BE2C (cell line): ENCODE results near the gene CTTNBP2.

Experiments used
- DNase-seq: peaks from one replicate; pipeline ENCODE4 v3.0.0-alpha.2; 2020
- H3K27me3 ChIP-seq: fragments of 250-450 bp; sonication (Bioruptor Pico); 2 replicates; pipeline ENCODE4 v1.5.1; 2020; ENCODE audit warnings: mild to moderate bottlenecking
- H3K36me3 ChIP-seq: fragments of 250-450 bp; sonication (Bioruptor Pico); 2 replicates; pipeline ENCODE4 v1.5.1; 2020; ENCODE audit warnings: mild to moderate bottlenecking
- H3K4me1 ChIP-seq: fragments of 250-450 bp; sonication (Bioruptor Pico); 2 replicates; pipeline ENCODE4 v1.5.1; 2020
- H3K4me3 ChIP-seq: 2 replicates; pipeline ENCODE4 v1.5.1; 2011; ENCODE audit warnings: low read depth, low read length
- H3K9me3 ChIP-seq: fragments of 250-450 bp; sonication (Bioruptor Pico); 2 replicates; pipeline ENCODE4 v1.5.1; 2020
- TF ChIP-seq, protein P1 (sequence below): IDR thresholded peaks from 2 replicates; pipeline ENCODE4 v1.5.1; 2012; ENCODE audit warnings: mild to moderate bottlenecking, low read depth, low read length

The CTTNBP2 gene

DNA sequence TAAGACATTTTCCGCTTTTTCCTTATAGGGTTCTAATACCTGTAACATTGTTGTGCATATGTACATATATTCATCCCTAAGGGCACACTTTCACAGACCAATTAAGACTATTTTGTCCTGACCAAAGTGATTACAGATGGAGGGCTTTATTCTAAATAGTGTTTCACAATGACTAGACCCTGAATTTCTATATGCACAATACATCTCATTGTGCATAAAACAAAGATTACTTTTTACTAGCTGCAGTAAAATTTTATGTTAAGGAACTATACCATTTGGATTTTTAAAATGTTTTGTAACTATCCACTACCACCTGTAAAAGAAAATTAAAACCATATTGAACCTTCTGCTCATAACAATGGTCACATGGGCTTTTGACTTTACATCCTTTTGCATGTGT, 87.8 kb downstream of the CTTNBP2 start:
- TF ChIP-seq, protein P1, sequence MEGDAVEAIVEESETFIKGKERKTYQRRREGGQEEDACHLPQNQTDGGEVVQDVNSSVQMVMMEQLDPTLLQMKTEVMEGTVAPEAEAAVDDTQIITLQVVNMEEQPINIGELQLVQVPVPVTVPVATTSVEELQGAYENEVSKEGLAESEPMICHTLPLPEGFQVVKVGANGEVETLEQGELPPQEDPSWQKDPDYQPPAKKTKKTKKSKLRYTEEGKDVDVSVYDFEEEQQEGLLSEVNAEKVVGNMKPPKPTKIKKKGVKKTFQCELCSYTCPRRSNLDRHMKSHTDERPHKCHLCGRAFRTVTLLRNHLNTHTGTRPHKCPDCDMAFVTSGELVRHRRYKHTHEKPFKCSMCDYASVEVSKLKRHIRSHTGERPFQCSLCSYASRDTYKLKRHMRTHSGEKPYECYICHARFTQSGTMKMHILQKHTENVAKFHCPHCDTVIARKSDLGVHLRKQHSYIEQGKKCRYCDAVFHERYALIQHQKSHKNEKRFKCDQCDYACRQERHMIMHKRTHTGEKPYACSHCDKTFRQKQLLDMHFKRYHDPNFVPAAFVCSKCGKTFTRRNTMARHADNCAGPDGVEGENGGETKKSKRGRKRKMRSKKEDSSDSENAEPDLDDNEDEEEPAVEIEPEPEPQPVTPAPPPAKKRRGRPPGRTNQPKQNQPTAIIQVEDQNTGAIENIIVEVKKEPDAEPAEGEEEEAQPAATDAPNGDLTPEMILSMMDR = no peak
- Histone ChIP-seq H3K9me3 (no peaks in the 10 kb centered on the region), H3K4me1 (no peaks in the 10 kb centered on the region), H3K27me3 (no peaks in the 10 kb centered on the region; the same call in 1 of the 2 replicates), H3K4me3 (no peak overlapping the region), H3K36me3 (no peaks in the 10 kb centered on the region)
- DNase-seq = no peak

DNA sequence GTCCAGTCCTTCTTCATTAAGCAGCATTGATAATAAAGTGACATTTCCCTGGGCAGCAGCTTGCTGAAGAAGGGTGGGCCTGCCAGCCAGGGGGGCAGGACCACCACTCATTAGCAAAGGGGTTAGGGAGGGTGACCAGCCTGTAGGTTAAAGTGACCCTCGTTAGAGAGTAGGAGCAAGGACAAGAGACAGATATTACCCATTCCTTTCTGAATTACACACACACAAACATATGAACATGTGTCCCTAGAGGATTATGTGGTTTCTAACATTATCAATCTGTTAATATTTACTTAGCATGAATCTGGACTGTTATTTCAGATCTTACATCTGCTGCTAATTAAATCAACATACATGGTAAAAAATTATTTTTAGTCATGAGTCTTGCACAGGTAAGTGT, 88.9 kb downstream of the CTTNBP2 start:
- no peaks in the 10 kb centered on the region for H3K9me3 ChIP-seq
- no peaks in the 10 kb centered on the region for H3K4me1 ChIP-seq
- H3K36me3 ChIP-seq = no peaks in the 10 kb centered on the region
- H3K27me3 ChIP-seq = no peaks in the 10 kb centered on the region; the same call in 1 of the 2 replicates
- H3K4me3 ChIP-seq = no peak overlapping the region
- TF ChIP-seq, protein P1 = no peak
- no peak for DNase-seq

DNA sequence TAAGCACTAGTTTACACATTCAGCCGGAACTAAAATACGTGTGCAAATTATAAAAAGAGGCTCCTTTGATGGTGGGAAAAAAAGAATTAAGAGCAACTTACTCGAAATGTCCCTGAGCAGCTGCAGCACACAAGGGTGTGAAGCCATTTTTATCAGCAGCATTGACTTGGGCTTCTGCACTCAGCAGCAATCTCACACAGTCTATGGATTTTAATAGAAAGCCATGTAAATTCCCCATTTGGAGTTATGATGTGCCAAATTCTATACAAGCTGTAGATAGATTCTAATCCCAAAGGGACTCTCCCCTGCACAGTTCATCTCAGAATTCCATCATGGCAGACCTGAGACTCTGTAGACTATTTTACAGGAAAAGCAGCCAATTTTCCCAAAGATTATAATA, 90.5 kb downstream of the CTTNBP2 start:
- Histone ChIP-seq H3K36me3 (no peaks in the 10 kb centered on the region), H3K4me1 (no peaks in the 10 kb centered on the region; the same call in 1 of the 2 replicates), H3K9me3 (no peaks in the 10 kb centered on the region), H3K27me3 (no peaks in the 10 kb centered on the region; the same call in 1 of the 2 replicates), H3K4me3 (no peak overlapping the region)
- no peak for DNase-seq
- TF ChIP-seq, protein P1 = no peak

DNA sequence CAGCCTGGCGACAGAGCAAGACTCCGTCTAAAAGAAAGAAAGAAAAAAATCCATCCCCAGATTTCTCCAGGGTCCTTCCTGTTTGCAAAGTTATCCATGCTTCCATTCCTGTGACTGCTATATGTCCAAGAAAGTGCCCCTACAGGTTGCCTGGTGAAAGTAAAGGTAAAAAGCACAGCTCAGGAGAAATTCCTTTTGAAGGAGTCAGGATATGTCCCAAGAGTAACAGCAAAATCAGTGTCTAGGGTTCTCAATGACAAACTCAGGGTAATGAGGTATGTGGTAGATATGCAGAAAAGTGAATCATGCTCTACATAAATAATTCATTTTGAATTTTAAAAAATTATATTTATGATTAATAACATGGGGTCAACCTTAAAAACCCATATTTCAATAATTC, 91.5 kb downstream of the CTTNBP2 start:
- no peaks in the 10 kb centered on the region for H3K9me3 ChIP-seq
- no peaks in the 10 kb centered on the region; the same call in 1 of the 2 replicates for H3K4me1 ChIP-seq
- H3K36me3 ChIP-seq = no peaks in the 10 kb centered on the region
- TF ChIP-seq, protein P1 = no peak
- no peak for DNase-seq
- no peak overlapping the region for H3K4me3 ChIP-seq
- no peaks in the 10 kb centered on the region for H3K27me3 ChIP-seq

DNA sequence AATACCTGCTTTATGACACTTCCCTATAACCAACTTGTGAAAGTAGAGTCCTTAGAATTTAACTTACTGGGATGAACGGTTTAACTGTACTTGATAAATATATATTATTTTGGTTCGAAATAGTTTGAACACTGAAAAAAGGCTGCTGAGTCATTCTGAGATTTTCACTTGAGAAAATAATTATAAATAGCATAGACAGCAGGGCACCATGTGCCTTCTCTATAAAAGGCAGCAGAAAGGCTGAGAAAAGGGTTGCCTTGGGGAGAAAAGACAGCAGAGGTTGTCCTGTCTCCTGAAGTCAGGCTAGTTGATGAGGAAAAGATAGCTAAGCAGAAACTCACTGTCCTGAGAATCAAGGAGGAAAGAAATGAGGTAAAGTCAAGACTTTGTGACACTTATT, 92.4 kb downstream of the CTTNBP2 start:
- Histone ChIP-seq H3K36me3 (no peaks in the 10 kb centered on the region), H3K4me1 (no peaks in the 10 kb centered on the region; the same call in 1 of the 2 replicates), H3K27me3 (no peaks in the 10 kb centered on the region), H3K4me3 (no peak overlapping the region), H3K9me3 (no peaks in the 10 kb centered on the region)
- TF ChIP-seq, protein P1 = no peak
- no peak for DNase-seq

DNA sequence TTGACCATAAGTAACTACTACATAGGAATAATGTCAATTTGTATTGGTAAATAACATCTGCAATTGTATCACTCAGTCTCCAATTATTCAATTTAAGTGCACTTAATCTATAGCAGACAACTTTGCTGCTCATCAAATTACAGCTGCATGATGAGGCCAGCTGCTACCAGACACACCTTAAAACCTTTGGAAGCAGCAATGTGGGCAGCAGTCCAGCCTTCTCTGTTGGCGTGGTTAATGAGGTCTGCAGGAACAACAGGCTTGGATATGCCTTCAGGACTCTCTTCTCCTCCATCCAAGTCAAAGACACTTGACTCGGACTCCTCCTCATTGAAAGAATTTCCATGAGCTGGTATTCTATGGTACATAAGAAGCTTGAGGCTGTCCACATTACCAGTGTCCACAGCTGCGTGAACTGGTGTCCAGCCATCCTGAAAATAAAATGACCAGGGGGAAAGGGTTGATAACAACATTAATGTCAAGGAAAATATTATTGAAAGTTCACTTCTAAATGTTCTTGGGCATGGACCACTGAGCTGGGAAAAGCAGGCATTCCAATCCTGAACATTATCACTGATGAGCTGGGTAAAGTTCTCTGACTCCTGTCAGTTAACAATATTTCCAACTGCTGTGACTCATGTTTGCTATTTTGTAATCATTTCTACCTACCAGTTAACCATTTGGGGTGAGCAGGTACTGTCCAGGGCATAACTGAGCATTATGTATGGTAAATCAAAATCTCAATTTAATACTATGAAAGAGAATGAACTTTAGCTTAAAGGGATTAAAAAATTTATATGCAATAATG, 95.7 kb downstream of the CTTNBP2 start:
- Histone ChIP-seq H3K4me3 (no peak overlapping the region), H3K27me3 (no peaks in the 10 kb centered on the region), H3K36me3 (no peaks in the 10 kb centered on the region), H3K4me1 (no peaks in the 10 kb centered on the region; the same call in 1 of the 2 replicates), H3K9me3 (no peaks in the 10 kb centered on the region)
- TF ChIP-seq, protein P1 = no peak
- peak; percentile 73 for DNase-seq
